DND-41 (cell line): ENCODE data around the gene ALDH3B1.
"Not testable (repeated sequence)": the region's sequence is repeated elsewhere in the genome, so short reads cannot be mapped to it uniquely, and the experiment has no call there.

Experiments
- ATAC-seq: fragments of 200-7000 bp; cut with Tn5 transposase; 3 replicates; pipeline ENCODE4 v1.9.1; 2021; ENCODE audit warnings: low read depth; ENCODE audit not compliant: insufficient read depth
- DNase-seq: peaks from one replicate; pipeline ENCODE4 v3.0.0-alpha.2; 2020
- H2AFZ ChIP-seq: 2 replicates; pipeline ENCODE4 v1.6.0; 2012; ENCODE audit warnings: low read depth, low read length
- H3K27ac ChIP-seq: 2 replicates; pipeline ENCODE4 v1.5.1; 2012; ENCODE audit warnings: low read length, inconsistent platforms
- H3K27me3 ChIP-seq: fragments of 200-600 bp; sonication (generic); 2 replicates; pipeline ENCODE4 v1.6.0; 2012; ENCODE audit warnings: low read length, mild to moderate bottlenecking, inconsistent platforms; ENCODE audit not compliant: insufficient read depth, poor library complexity
- H3K36me3 ChIP-seq: 2 replicates; pipeline ENCODE4 v1.5.1; 2012; ENCODE audit warnings: low read length, inconsistent platforms; ENCODE audit not compliant: insufficient read depth
- H3K4me1 ChIP-seq: 2 replicates; pipeline ENCODE4 v1.5.1; 2012; ENCODE audit warnings: mild to moderate bottlenecking, low read length; ENCODE audit not compliant: insufficient read depth
- H3K4me2 ChIP-seq: 2 replicates; pipeline ENCODE4 v1.6.0; 2012; ENCODE audit warnings: mild to moderate bottlenecking, moderate library complexity, low read length, inconsistent platforms; ENCODE audit not compliant: insufficient read depth
- H3K4me3 ChIP-seq, 2 experiments: fragments of 200-600 bp in 1 of 2; shearing (Covaris generic) in 1 of 2; 2 replicates each; pipeline ENCODE4 v1.5.1; 2012 to 2016; ENCODE audit warnings: inconsistent platforms in 2 of 2, low read length in 2 of 2, mild to moderate bottlenecking in 2 of 2, low read depth in 1 of 2, moderate library complexity in 1 of 2
- H3K79me2 ChIP-seq: 2 replicates; pipeline ENCODE4 v1.6.0; 2012; ENCODE audit warnings: low read length, inconsistent platforms; ENCODE audit not compliant: insufficient read depth
- H3K9ac ChIP-seq: 2 replicates; pipeline ENCODE4 v1.6.0; 2012; ENCODE audit warnings: low read depth, mild to moderate bottlenecking, inconsistent platforms, low read length, moderate library complexity
- H3K9me3 ChIP-seq: 2 replicates; pipeline ENCODE4 v1.5.1; 2012; ENCODE audit warnings: low read length, moderate library complexity, mild to moderate bottlenecking, inconsistent platforms; ENCODE audit not compliant: insufficient read depth, severe bottlenecking
- H4K20me1 ChIP-seq: 2 replicates; pipeline ENCODE4 v1.6.0; 2012; ENCODE audit warnings: low read length; ENCODE audit not compliant: insufficient read depth
- EZH2 ChIP-seq: IDR thresholded peaks from 3 replicates; pipeline ENCODE4 v1.6.1; 2012; ENCODE audit warnings: borderline replicate concordance, low read depth, mild to moderate bottlenecking, moderate library complexity, low read length, inconsistent platforms; ENCODE audit not compliant: severe bottlenecking
- TF ChIP-seq, protein P1 (sequence below): IDR thresholded peaks from 2 replicates; pipeline ENCODE4 v1.5.1; 2012; ENCODE audit warnings: borderline replicate concordance, low read length, moderate library complexity, mild to moderate bottlenecking; ENCODE audit not compliant: poor library complexity, severe bottlenecking; ENCODE audit errors: extremely low read depth

Gene ALDH3B1

GRCh38 chr11:67993821-67994220 is 16.3 kb upstream of the ALDH3B1 start:
- peak; percentile 53; the same call in 2 of the 3 replicates for ATAC-seq
- H3K27me3 ChIP-seq, H3K4me3 ChIP-seq, H3K4me1 ChIP-seq, H4K20me1 ChIP-seq, H3K9me3 ChIP-seq, H2AFZ ChIP-seq, H3K4me2 ChIP-seq, H3K27ac ChIP-seq, H3K36me3 ChIP-seq, H3K9ac ChIP-seq, H3K79me2 ChIP-seq: not testable (repeated sequence)
- peak; percentile 66 for DNase-seq
- TF ChIP-seq, protein P1, sequence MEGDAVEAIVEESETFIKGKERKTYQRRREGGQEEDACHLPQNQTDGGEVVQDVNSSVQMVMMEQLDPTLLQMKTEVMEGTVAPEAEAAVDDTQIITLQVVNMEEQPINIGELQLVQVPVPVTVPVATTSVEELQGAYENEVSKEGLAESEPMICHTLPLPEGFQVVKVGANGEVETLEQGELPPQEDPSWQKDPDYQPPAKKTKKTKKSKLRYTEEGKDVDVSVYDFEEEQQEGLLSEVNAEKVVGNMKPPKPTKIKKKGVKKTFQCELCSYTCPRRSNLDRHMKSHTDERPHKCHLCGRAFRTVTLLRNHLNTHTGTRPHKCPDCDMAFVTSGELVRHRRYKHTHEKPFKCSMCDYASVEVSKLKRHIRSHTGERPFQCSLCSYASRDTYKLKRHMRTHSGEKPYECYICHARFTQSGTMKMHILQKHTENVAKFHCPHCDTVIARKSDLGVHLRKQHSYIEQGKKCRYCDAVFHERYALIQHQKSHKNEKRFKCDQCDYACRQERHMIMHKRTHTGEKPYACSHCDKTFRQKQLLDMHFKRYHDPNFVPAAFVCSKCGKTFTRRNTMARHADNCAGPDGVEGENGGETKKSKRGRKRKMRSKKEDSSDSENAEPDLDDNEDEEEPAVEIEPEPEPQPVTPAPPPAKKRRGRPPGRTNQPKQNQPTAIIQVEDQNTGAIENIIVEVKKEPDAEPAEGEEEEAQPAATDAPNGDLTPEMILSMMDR = peak; percentile 65

GRCh38 chr11:67994387-67994786 is 15.7 kb upstream of the ALDH3B1 start:
- H3K4me3 ChIP-seq, H2AFZ ChIP-seq, H3K27me3 ChIP-seq, H3K4me2 ChIP-seq, DNase-seq, H3K79me2 ChIP-seq, H3K9ac ChIP-seq, H3K27ac ChIP-seq, H4K20me1 ChIP-seq, H3K4me1 ChIP-seq, H3K36me3 ChIP-seq, ATAC-seq, H3K9me3 ChIP-seq: not testable (repeated sequence)

DNA sequence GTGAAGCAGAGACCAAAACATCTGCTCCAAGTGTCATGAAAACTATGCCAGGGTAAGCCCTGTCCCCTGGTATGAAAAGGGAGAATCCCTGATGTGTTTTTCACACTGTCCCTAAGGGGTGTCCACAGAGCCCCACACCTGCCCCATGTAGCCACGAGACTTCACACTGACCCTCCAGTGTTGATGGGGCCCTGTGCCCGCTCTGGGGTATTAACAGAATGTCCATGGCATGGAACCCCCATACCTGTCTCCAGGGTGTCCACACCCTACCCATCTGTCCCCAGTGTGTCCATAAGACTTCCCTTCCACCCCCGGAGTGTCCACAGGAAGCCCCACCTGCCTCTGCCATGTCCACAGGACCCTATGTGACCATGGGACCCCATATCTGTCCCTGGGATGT is 15.0 kb upstream of the ALDH3B1 start:
- H3K27ac ChIP-seq, H3K36me3 ChIP-seq, H3K9ac ChIP-seq, H4K20me1 ChIP-seq, H3K4me3 ChIP-seq, H3K79me2 ChIP-seq, DNase-seq, H3K4me2 ChIP-seq, H2AFZ ChIP-seq, H3K27me3 ChIP-seq, H3K4me1 ChIP-seq, ATAC-seq, H3K9me3 ChIP-seq: not testable (repeated sequence)

GRCh38 chr11:67995579-67995978 is 14.5 kb upstream of the ALDH3B1 start:
- not testable (repeated sequence) for H3K27me3 ChIP-seq, H4K20me1 ChIP-seq, H3K27ac ChIP-seq, H3K36me3 ChIP-seq, H3K79me2 ChIP-seq, DNase-seq, H3K9ac ChIP-seq, H3K9me3 ChIP-seq, H3K4me2 ChIP-seq, H3K4me1 ChIP-seq, H2AFZ ChIP-seq, ATAC-seq, H3K4me3 ChIP-seq

GRCh38 chr11:67996051-67996450 is 14.1 kb upstream of the ALDH3B1 start:
- no peak for ATAC-seq
- H3K36me3 ChIP-seq = no peaks in the 10 kb centered on the region
- H3K9me3 ChIP-seq = no peaks in the 10 kb centered on the region

More at GRCh38 chr11:67996051-67996450, 14.1 kb upstream of the ALDH3B1 start:
- no peak for TF ChIP-seq EZH2
- TF ChIP-seq, protein P1 = no peak
- Histone ChIP-seq H3K27me3 (no peaks in the 10 kb centered on the region), H4K20me1 (no peaks in the 10 kb centered on the region), H2AFZ (no peak overlapping the region), H3K79me2 (no peaks in the 10 kb centered on the region), H3K4me3 (no peak overlapping the region), H3K9ac (no peak overlapping the region), H3K4me1 (0 out of 2 replicates have a peak, but pooled peaks cover 3% of the 10 kb centered on the region), H3K27ac (no peak overlapping the region), H3K4me2 (no peak overlapping the region)
- DNase-seq = no peak
